Stimulated activated CD8-positive, alpha-beta memory T cell treated with anti-CD3 and anti-CD28 coated beads, Interleukin-12 subunit alpha, Interleukin-12 subunit beta, amount 100 ng/mL, for 24 hours (primary cell): ENCODE measurements around the gene MMP2.

ENCODE experiments used
- DNase-seq: peaks from one replicate; pipeline ENCODE4 v3.0.0-alpha.2; 2020; ENCODE audit errors: extremely low read depth

MMP2 gene

GRCh38 chr16:55469821-55470532 lies 9.0 kb upstream of the MMP2 start:
- DNase-seq, result no peak

- DNase-seq, result no peak
Observed at GRCh38 chr16:55470533-55471371, 8.2 kb upstream of the MMP2 start.

GRCh38 chr16:55471448-55472097 lies 7.4 kb upstream of the MMP2 start:
- DNase-seq, result no peak

GRCh38 chr16:55473587-55473986 lies 5.4 kb upstream of the MMP2 start:
- DNase-seq, result no peak

GRCh38 chr16:55474821-55475220 lies 4.2 kb upstream of the MMP2 start:
- no peak for DNase-seq

GRCh38 chr16:55475919-55476318 lies 3.1 kb upstream of the MMP2 start:
- no peak for DNase-seq

- DNase-seq, result no peak
Observed at GRCh38 chr16:55476625-55477533, 2.1 kb upstream of the MMP2 start.

GRCh38 chr16:55477736-55478135 lies 1.3 kb upstream of the MMP2 start:
- DNase-seq, result no peak

GRCh38 chr16:55479430-55480140 lies 587 bp downstream of the MMP2 start:
- no peak for DNase-seq

- no peak for DNase-seq
Observed at GRCh38 chr16:55480228-55480655, 1.2 kb downstream of the MMP2 start.

GRCh38 chr16:55481023-55481422 lies 2.0 kb downstream of the MMP2 start:
- no peak for DNase-seq

- no peak for DNase-seq
Observed at GRCh38 chr16:55482056-55482455, 3.1 kb downstream of the MMP2 start.

- no peak for DNase-seq
Observed at GRCh38 chr16:55487048-55487803, 8.2 kb downstream of the MMP2 start.

- DNase-seq, result no peak
Observed at GRCh38 chr16:55488306-55488705, 9.3 kb downstream of the MMP2 start.

GRCh38 chr16:55489119-55489955 lies 10.3 kb downstream of the MMP2 start:
- no peak for DNase-seq

GRCh38 chr16:55489956-55490265 lies 10.9 kb downstream of the MMP2 start:
- DNase-seq, result no peak

GRCh38 chr16:55490301-55490700 lies 11.3 kb downstream of the MMP2 start:
- no peak for DNase-seq

GRCh38 chr16:55491691-55492090 lies 12.7 kb downstream of the MMP2 start:
- DNase-seq, result no peak

GRCh38 chr16:55492756-55493380 lies 13.9 kb downstream of the MMP2 start:
- no peak for DNase-seq
